NT2/D1 (cell line): Measurements from ENCODE around the gene CCDC92.

Source experiments
- DNase-seq: peaks from one replicate; pipeline ENCODE4 v3.0.0-alpha.2; 2011; ENCODE audit warnings: low read depth, low spot score
- H3K27me3 ChIP-seq: 2 replicates; pipeline ENCODE4 v1.6.0; 2011; ENCODE audit warnings: mild to moderate bottlenecking; ENCODE audit not compliant: insufficient read length, insufficient read depth
- H3K36me3 ChIP-seq: 2 replicates; pipeline ENCODE4 v1.6.1; 2011; ENCODE audit warnings: mild to moderate bottlenecking, low read length, mixed read lengths; ENCODE audit not compliant: insufficient read depth, insufficient read length
- H3K4me1 ChIP-seq: 2 replicates; pipeline ENCODE4 v1.5.1; 2011; ENCODE audit not compliant: insufficient read depth, insufficient read length
- H3K4me3 ChIP-seq: 2 replicates; pipeline ENCODE4 v1.5.1; 2011; ENCODE audit warnings: low read depth; ENCODE audit not compliant: insufficient read length
- H3K9ac ChIP-seq: 2 replicates; pipeline ENCODE4 v1.6.0; 2011; ENCODE audit warnings: low read depth; ENCODE audit not compliant: insufficient read length
- H3K9me3 ChIP-seq: 2 replicates; pipeline ENCODE4 v1.5.1; 2011; ENCODE audit warnings: mild to moderate bottlenecking, low read length; ENCODE audit not compliant: insufficient read depth
- SUZ12 ChIP-seq: IDR thresholded peaks from 2 replicates; pipeline ENCODE4 v1.6.1; 2011; ENCODE audit not compliant: insufficient read length, insufficient read depth; ENCODE audit errors: extremely low read depth
- YY1 ChIP-seq: IDR thresholded peaks from 2 replicates; pipeline ENCODE4 v1.6.1; 2011; ENCODE audit not compliant: insufficient read length, insufficient read depth
- ZNF274 ChIP-seq: IDR thresholded peaks from 2 replicates; pipeline ENCODE4 v1.6.1; 2011; ENCODE audit warnings: mild to moderate bottlenecking, low read depth, low read length

Gene CCDC92

DNA sequence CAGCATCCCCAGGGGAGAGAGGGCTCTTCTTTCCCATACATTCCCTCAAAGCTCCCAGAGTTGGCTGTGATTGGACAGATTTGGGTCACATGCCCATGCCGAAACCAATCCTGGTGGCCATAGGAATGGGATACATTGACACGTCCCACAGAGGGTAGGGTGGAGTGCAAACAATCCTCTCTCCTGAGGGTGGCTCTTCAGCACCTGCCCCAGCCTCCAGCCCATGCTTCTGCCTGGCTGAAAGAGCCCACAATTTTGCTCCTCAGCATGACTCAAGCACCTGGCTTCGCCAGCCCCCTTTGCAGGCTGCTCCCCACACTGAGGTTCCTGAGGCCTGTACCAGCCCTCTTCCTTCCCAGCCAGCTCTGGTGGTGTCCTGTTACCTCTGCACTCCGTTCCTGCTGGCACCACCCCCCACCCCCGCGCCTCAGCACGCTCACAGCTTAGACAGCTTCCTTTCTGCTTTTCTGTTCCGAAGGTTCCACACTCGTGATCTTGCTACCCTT lies 71.7 kb downstream of the CCDC92 start:
- H3K9ac ChIP-seq: peak overlapping the region; percentile 26
- H3K4me3 ChIP-seq: no peak overlapping the region
- H3K36me3 ChIP-seq: no peaks in the 10 kb centered on the region
- peak; percentile 38 for DNase-seq
- TF ChIP-seq SUZ12 (no peak), YY1 (no peak), ZNF274 (no peak)
- H3K27me3 ChIP-seq: peaks cover 13% of the 10 kb centered on the region
- peaks cover 4% of the 10 kb centered on the region for H3K4me1 ChIP-seq
- H3K9me3 ChIP-seq: peaks cover 6% of the 10 kb centered on the region; the same call in 1 of the 2 replicates

DNA sequence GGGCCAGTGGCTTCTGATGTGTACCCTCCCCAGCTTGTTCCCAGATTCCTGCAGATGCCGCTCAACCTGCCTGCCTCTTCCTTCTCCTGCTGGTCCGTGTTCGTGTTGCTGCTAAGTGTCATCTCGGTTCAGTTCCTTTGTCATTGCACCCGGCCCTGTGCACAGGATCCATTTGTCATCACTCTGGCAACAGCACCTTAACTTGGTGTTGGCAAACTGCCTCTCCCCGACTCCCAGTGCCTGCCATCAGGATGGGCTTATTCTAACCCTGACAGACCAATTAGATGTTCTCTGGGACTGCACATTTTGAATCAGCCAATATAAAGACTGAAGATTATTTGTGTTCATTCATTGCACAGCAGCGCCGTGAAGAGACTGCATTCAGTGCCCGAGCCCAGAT lies 73.3 kb downstream of the CCDC92 start:
- Histone ChIP-seq H3K4me3 (no peak overlapping the region), H3K4me1 (peaks cover 4% of the 10 kb centered on the region), H3K36me3 (no peaks in the 10 kb centered on the region), H3K9ac (no peak overlapping the region), H3K9me3 (peaks cover 6% of the 10 kb centered on the region; the same call in 1 of the 2 replicates), H3K27me3 (peaks cover 13% of the 10 kb centered on the region)
- DNase-seq: no peak
- no peak for TF ChIP-seq ZNF274
- TF ChIP-seq SUZ12: no peak
- no peak for TF ChIP-seq YY1

DNA sequence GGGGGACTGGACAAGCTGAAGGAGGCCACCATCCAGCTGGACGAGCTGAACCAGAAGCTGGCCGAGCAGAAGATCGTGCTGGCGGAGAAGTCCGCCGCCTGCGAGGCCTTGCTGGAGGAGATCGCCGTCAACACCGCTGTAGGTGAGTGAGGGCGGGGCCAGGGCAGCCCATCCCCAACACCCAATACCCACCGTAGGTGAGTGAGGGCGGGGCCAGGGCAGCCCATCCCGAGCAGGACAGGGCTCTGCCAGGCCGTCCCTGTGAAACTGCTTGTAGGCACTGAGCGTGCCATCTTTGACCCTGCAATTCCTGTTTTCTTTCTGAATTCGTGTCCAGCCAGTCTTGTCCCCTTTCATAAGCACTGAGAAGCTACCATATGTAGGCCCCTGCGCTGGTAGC lies 74.0 kb downstream of the CCDC92 start:
- peaks cover 13% of the 10 kb centered on the region for H3K27me3 ChIP-seq
- peaks cover 6% of the 10 kb centered on the region; the same call in 1 of the 2 replicates for H3K9me3 ChIP-seq
- no peak overlapping the region for H3K9ac ChIP-seq
- no peaks in the 10 kb centered on the region for H3K36me3 ChIP-seq
- peaks cover 4% of the 10 kb centered on the region for H3K4me1 ChIP-seq
- H3K4me3 ChIP-seq: no peak overlapping the region
- TF ChIP-seq ZNF274: no peak
- no peak for TF ChIP-seq YY1
- no peak for TF ChIP-seq SUZ12
- DNase-seq: no peak

DNA sequence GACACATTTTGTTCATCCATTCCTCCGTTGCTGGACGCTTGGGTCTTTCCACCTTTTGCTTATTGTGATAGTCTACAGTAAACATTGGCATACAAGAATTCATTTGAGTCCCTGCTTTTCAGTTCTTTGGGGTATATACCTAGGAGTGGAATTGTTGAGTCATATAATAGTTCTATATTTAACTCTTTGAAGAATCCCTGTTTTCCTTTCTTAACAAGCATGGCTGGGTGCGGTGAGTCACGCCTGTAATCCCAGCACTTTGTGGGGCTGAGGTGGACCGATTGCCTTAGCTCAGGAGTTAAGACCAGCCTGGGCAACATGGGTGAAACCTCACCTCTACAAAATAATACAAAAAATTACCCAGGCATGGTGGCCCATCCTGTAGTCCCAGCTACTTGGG lies 75.4 kb downstream of the CCDC92 start:
- Histone ChIP-seq H3K36me3 (no peaks in the 10 kb centered on the region), H3K9me3 (peaks cover 6% of the 10 kb centered on the region; the same call in 1 of the 2 replicates), H3K4me1 (peaks cover 11% of the 10 kb centered on the region), H3K4me3 (no peak overlapping the region), H3K9ac (no peak overlapping the region), H3K27me3 (peaks cover 4% of the 10 kb centered on the region)
- TF ChIP-seq SUZ12: no peak
- TF ChIP-seq YY1: no peak
- TF ChIP-seq ZNF274: no peak
- DNase-seq: no peak

DNA sequence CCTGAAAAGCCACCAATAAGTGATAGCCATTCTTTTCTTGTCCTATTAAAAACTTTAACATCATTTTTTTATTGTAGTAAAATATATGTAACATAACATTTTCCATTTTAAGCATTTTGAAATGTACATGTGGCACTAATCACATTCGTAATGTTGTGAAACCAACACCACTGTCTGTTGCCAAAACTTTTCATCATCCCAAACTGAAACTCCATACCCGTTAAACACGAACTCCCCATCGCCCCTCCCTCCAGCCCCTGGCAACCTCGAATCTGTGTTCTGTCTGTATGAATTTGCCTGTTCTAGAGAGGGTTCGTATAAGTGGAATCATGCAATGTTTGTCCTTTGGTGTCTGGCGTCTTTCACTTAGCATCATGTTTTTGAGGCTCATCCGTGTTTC lies 75.9 kb downstream of the CCDC92 start:
- Histone ChIP-seq H3K4me1 (peaks cover 12% of the 10 kb centered on the region), H3K36me3 (no peaks in the 10 kb centered on the region), H3K9ac (no peak overlapping the region), H3K4me3 (no peak overlapping the region), H3K27me3 (peaks cover 4% of the 10 kb centered on the region), H3K9me3 (peaks cover 6% of the 10 kb centered on the region; the same call in 1 of the 2 replicates)
- TF ChIP-seq SUZ12 (no peak), YY1 (no peak), ZNF274 (no peak)
- no peak for DNase-seq

DNA sequence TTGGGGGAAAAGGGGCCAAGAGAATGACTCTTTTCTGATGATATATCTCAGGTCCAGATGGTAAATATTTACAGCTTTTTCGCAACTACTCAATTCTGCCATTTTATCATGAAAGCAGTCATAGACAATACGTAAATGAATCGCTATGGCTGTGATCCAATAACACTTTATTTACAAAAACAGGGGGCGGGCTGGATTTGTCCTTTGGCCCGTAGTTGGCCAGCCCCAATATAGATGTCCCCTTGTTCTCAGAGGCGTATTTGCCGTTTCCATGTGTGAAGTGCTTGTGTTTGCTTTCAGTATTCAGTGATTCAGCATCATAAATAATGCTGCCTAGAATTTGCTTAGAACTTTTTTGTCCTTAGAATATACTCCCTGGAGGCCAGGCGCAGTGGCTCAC lies 77.2 kb downstream of the CCDC92 start:
- peaks cover 6% of the 10 kb centered on the region; the same call in 1 of the 2 replicates for H3K9me3 ChIP-seq
- DNase-seq: no peak
- no peak for TF ChIP-seq ZNF274
- TF ChIP-seq YY1: no peak
- no peak for TF ChIP-seq SUZ12

DNA sequence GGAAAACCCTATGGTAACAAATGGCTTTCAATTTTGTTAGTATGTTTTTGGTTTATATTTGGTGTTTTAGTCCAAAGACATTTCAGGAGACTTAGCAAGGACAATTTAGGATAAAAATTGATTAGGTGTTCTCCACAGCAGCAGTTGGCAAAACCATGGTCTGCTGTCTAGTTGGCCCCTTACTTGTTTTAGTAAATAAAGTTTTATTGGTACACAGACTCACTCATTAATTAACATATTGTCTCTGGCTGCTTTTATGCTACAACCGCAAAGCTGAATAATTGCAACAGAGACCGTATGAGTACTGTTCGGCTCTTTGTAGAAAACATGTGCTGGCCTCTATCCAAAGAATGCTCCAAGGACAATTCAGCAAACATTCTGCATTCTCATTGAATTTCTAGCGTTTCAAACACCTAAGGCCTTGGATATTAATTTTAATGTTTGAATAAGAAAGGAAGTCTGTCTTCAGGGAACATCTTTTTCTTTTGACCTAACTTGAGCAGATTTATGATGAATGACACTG lies 77.7 kb downstream of the CCDC92 start:
- no peak overlapping the region for H3K9ac ChIP-seq
- DNase-seq: no peak

More for the DNA sequence above, 77.2 kb downstream of the CCDC92 start:
- Histone ChIP-seq H3K4me3 (no peak overlapping the region), H3K36me3 (no peaks in the 10 kb centered on the region), H3K27me3 (peaks cover 4% of the 10 kb centered on the region), H3K9ac (no peak overlapping the region), H3K4me1 (peaks cover 9% of the 10 kb centered on the region)

More for the DNA sequence above, 77.7 kb downstream of the CCDC92 start:
- no peak overlapping the region for H3K4me3 ChIP-seq
- no peak for TF ChIP-seq ZNF274
- TF ChIP-seq SUZ12: no peak
- TF ChIP-seq YY1: no peak
- peaks cover 9% of the 10 kb centered on the region for H3K4me1 ChIP-seq
- H3K9me3 ChIP-seq: peaks cover 6% of the 10 kb centered on the region; the same call in 1 of the 2 replicates
- H3K27me3 ChIP-seq: peaks cover 4% of the 10 kb centered on the region
- no peaks in the 10 kb centered on the region for H3K36me3 ChIP-seq
